ENCODE measurements around the gene MPDZ.
"Not testable (repeated sequence)": the region's sequence is repeated elsewhere in the genome, so short reads cannot be mapped to it uniquely, and the experiment has no call there.

The MPDZ gene

GRCh38 chr9:13239208-13239607 is 40.3 kb downstream of the MPDZ start:
- no peak for DNase-seq
- no peak for TF ChIP-seq POLR2A (IDR thresholded peaks at IDR 0.05; ENCODE audit: low read length)
- no peak for TF ChIP-seq GATA1 (IDR thresholded peaks at IDR 0.05; ENCODE audit: low read depth, low read length)

- TF ChIP-seq POLR2A (IDR thresholded peaks at IDR 0.05; ENCODE audit: low read length) (no peak), GATA1 (IDR thresholded peaks at IDR 0.05; ENCODE audit: low read depth, low read length) (no peak)
- no peak for DNase-seq
Observed at GRCh38 chr9:13234932-13235331, 44.6 kb downstream of the MPDZ start.

GRCh38 chr9:13228431-13228830 is 51.1 kb downstream of the MPDZ start:
- TF ChIP-seq POLR2A (IDR thresholded peaks at IDR 0.05; ENCODE audit: low read length) (no peak), GATA1 (IDR thresholded peaks at IDR 0.05; ENCODE audit: low read depth, low read length) (no peak)
- no peak for DNase-seq

GRCh38 chr9:13224366-13224765 is 55.1 kb downstream of the MPDZ start:
- TF ChIP-seq POLR2A (IDR thresholded peaks at IDR 0.05; ENCODE audit: low read length) (no peak), GATA1 (IDR thresholded peaks at IDR 0.05; ENCODE audit: low read depth, low read length) (no peak)
- no peak for DNase-seq

GRCh38 chr9:13222733-13223132 is 56.8 kb downstream of the MPDZ start:
- not testable (repeated sequence) for DNase-seq

GRCh38 chr9:13221741-13222140 is 57.8 kb downstream of the MPDZ start:
- no peak for DNase-seq
- TF ChIP-seq POLR2A (IDR thresholded peaks at IDR 0.05; ENCODE audit: low read length) (no peak), GATA1 (IDR thresholded peaks at IDR 0.05; ENCODE audit: low read depth, low read length) (no peak)

GRCh38 chr9:13220837-13221236 is 58.7 kb downstream of the MPDZ start:
- DNase-seq = no peak
- no peak for TF ChIP-seq POLR2A (IDR thresholded peaks at IDR 0.05; ENCODE audit: low read length)
- TF ChIP-seq GATA1 (IDR thresholded peaks at IDR 0.05; ENCODE audit: low read depth, low read length) = no peak

GRCh38 chr9:13215791-13216554 is 63.5 kb downstream of the MPDZ start:
- TF ChIP-seq POLR2A (IDR thresholded peaks at IDR 0.05; ENCODE audit: low read length) (no peak), GATA1 (IDR thresholded peaks at IDR 0.05; ENCODE audit: low read depth, low read length) (no peak)
- no peak for DNase-seq

GRCh38 chr9:13213998-13214397 is 65.5 kb downstream of the MPDZ start:
- no peak for DNase-seq
- TF ChIP-seq POLR2A (IDR thresholded peaks at IDR 0.05; ENCODE audit: low read length) = no peak
- no peak for TF ChIP-seq GATA1 (IDR thresholded peaks at IDR 0.05; ENCODE audit: low read depth, low read length)

GRCh38 chr9:13213337-13213736 is 66.2 kb downstream of the MPDZ start:
- DNase-seq = peak; percentile 3 to 11
- TF ChIP-seq POLR2A (IDR thresholded peaks at IDR 0.05; ENCODE audit: low read length) = no peak
- no peak for TF ChIP-seq GATA1 (IDR thresholded peaks at IDR 0.05; ENCODE audit: low read depth, low read length)

- TF ChIP-seq GATA1 (IDR thresholded peaks at IDR 0.05; ENCODE audit: low read depth, low read length) = no peak
- no peak for TF ChIP-seq POLR2A (IDR thresholded peaks at IDR 0.05; ENCODE audit: low read length)
- DNase-seq = no peak
Observed at GRCh38 chr9:13210306-13210705, 69.2 kb downstream of the MPDZ start.

- no peak for TF ChIP-seq GATA1 (IDR thresholded peaks at IDR 0.05; ENCODE audit: low read depth, low read length)
- TF ChIP-seq POLR2A (IDR thresholded peaks at IDR 0.05; ENCODE audit: low read length) = no peak
- no peak for DNase-seq
Observed at GRCh38 chr9:13209498-13209897, 70.0 kb downstream of the MPDZ start.

GRCh38 chr9:13205824-13206223 is 73.7 kb downstream of the MPDZ start:
- no peak for TF ChIP-seq POLR2A (IDR thresholded peaks at IDR 0.05; ENCODE audit: low read length)
- no peak for TF ChIP-seq GATA1 (IDR thresholded peaks at IDR 0.05; ENCODE audit: low read depth, low read length)
- DNase-seq = no peak

GRCh38 chr9:13190040-13190439 is 89.5 kb downstream of the MPDZ start:
- no peak for TF ChIP-seq POLR2A (IDR thresholded peaks at IDR 0.05; ENCODE audit: low read length)
- no peak for TF ChIP-seq GATA1 (IDR thresholded peaks at IDR 0.05; ENCODE audit: low read depth, low read length)
- DNase-seq = no peak

- no peak for DNase-seq
- TF ChIP-seq GATA1 (IDR thresholded peaks at IDR 0.05; ENCODE audit: low read depth, low read length) (no peak), POLR2A (IDR thresholded peaks at IDR 0.05; ENCODE audit: low read length) (no peak)
Observed at GRCh38 chr9:13189362-13189761, 90.1 kb downstream of the MPDZ start.

Data from erythroblast (primary cell).